ENCODE data around the gene RCAN1.

Gene RCAN1

GRCh38 chr21:34614628-34615486, at the start of gene RCAN1:
Gene RCAN1, minus strand, starts transcription at chr21:34615113. Its CDS starts 102 bp downstream, at chr21:34615011.
- POLR2A ChIA-PET: interaction anchor here (0.6 kb wide), 1 partner anchor 62 kb away, joined by 3 read pairs; no protein-coding TSS in a partner anchor
- CTCF ChIA-PET: interaction anchor here (1.1 to 9.5 kb wide), 7 partner anchors 12 to 248 kb away, joined by 3 to 125 read pairs (median 6); no protein-coding TSS in a partner anchor
- peak within 1 kb of the TSS; percentile 71 for H3K4me3 ChIP-seq (ENCODE audit: low read depth, low read length)
- DNase-seq (ENCODE audit: low read depth, low spot score): peak; percentile 51
- no peak for TF ChIP-seq CTCF (IDR thresholded peaks at IDR 0.05; ENCODE audit: insufficient read depth, low read length, missing control alignments)

GRCh38 chr21:34661848-34662247, 46.9 kb upstream of the RCAN1 start:
- CTCF ChIA-PET: no interaction called here
- POLR2A ChIA-PET: no interaction called here
- no peak for TF ChIP-seq CTCF (IDR thresholded peaks at IDR 0.05; ENCODE audit: insufficient read depth, low read length, missing control alignments)

GRCh38 chr21:34653522-34653921, 38.6 kb upstream of the RCAN1 start:
- CTCF ChIA-PET: interaction anchor here (1.0 to 2.1 kb wide), 4 partner anchors 13 to 1287 kb away, joined by 3 to 7 read pairs (median 6); no protein-coding TSS in a partner anchor
- POLR2A ChIA-PET: no interaction called here
- no peak overlapping the region for H3K4me3 ChIP-seq (ENCODE audit: low read depth, low read length)
- TF ChIP-seq CTCF (IDR thresholded peaks at IDR 0.05; ENCODE audit: insufficient read depth, low read length, missing control alignments): no peak
- DNase-seq (ENCODE audit: low read depth, low spot score): no peak

More at GRCh38 chr21:34661848-34662247, 46.9 kb upstream of the RCAN1 start:
- DNase-seq (ENCODE audit: low read depth, low spot score): no peak
- no peak overlapping the region for H3K4me3 ChIP-seq (ENCODE audit: low read depth, low read length)

GRCh38 chr21:34651642-34652041, 36.7 kb upstream of the RCAN1 start:
- POLR2A ChIA-PET: no interaction called here
- DNase-seq (ENCODE audit: low read depth, low spot score): no peak
- CTCF ChIA-PET: interaction anchor here (1.8 kb wide), 1 partner anchor 20 kb away, joined by 7 read pairs; no protein-coding TSS in a partner anchor
- no peak overlapping the region for H3K4me3 ChIP-seq (ENCODE audit: low read depth, low read length)
- TF ChIP-seq CTCF (IDR thresholded peaks at IDR 0.05; ENCODE audit: insufficient read depth, low read length, missing control alignments): no peak

GRCh38 chr21:34650861-34651431, 36.0 kb upstream of the RCAN1 start:
- H3K4me3 ChIP-seq (ENCODE audit: low read depth, low read length): no peak overlapping the region
- DNase-seq (ENCODE audit: low read depth, low spot score): no peak
- TF ChIP-seq CTCF (IDR thresholded peaks at IDR 0.05; ENCODE audit: insufficient read depth, low read length, missing control alignments): no peak
- ChIA-PET CTCF (interaction anchor here (0.9 kb wide), 1 partner anchor 48 kb away, joined by 3 read pairs; no protein-coding TSS in a partner anchor), POLR2A (no interaction called here)

GRCh38 chr21:34649400-34649799, 34.5 kb upstream of the RCAN1 start:
- ChIA-PET CTCF (interaction anchor here (1.3 to 2.9 kb wide), 3 partner anchors 18 to 301 kb away, joined by 3 to 18 read pairs (median 4); no protein-coding TSS in a partner anchor), POLR2A (no interaction called here)
- no peak for DNase-seq (ENCODE audit: low read depth, low spot score)
- no peak for TF ChIP-seq CTCF (IDR thresholded peaks at IDR 0.05; ENCODE audit: insufficient read depth, low read length, missing control alignments)
- H3K4me3 ChIP-seq (ENCODE audit: low read depth, low read length): no peak overlapping the region

Data from AG04449 (cell line).